CD8-positive, alpha-beta memory T cell (primary cell): ENCODE measurements around the gene TCAP. TPM values are rescaled to one million over a fixed set of nuclear protein-coding genes. Genes with fewer than 3 reads are reported as not detected.

Experiments
- CTCF ChIA-PET: fragments of 350-600 bp; sonication (Branson Sonifier 250); formaldehyde crosslinking; loops from one replicate; lab custom pipeline; 2021; ENCODE audit warnings: antibody characterized with exemption; lab: Charles Lee
- POLR2A ChIA-PET: fragments of 350-600 bp; sonication (Branson Sonifier 250); formaldehyde crosslinking; loops from one replicate; lab custom pipeline; 2021; ENCODE audit warnings: antibody characterized with exemption; lab: Charles Lee
- DNase-seq, 5 donors: peaks; one replicate each; pipeline versions ENCODE4 v3.0.0 to v3.0.0-alpha.2; 2020 to 2022; ENCODE audit warnings: mixed read lengths in 1 of 5
- H3K27ac ChIP-seq: one replicate; pipeline ENCODE4 v1.7.0; 2013; ENCODE audit warnings: low read depth, mild to moderate bottlenecking, low read length, moderate library complexity
- H3K27me3 ChIP-seq: 2 replicates; pipeline ENCODE4 v1.7.0; 2013; ENCODE audit warnings: low read length, mild to moderate bottlenecking; ENCODE audit not compliant: insufficient read depth, poor library complexity, severe bottlenecking
- H3K36me3 ChIP-seq: 2 replicates; pipeline ENCODE4 v1.7.0; 2013; ENCODE audit warnings: mild to moderate bottlenecking, low read length, moderate library complexity; ENCODE audit not compliant: insufficient read depth
- H3K4me1 ChIP-seq: 2 replicates; pipeline ENCODE4 v1.7.0; 2013; ENCODE audit warnings: mild to moderate bottlenecking, low read length, moderate library complexity; ENCODE audit not compliant: insufficient read depth
- H3K4me3 ChIP-seq: 2 replicates; pipeline ENCODE4 v1.7.0; 2013; ENCODE audit warnings: mild to moderate bottlenecking, low read length
- H3K9me3 ChIP-seq: 2 replicates; pipeline ENCODE4 v1.7.0; 2013; ENCODE audit warnings: mild to moderate bottlenecking, low read length
- H3K27ac Mint-ChIP-seq, 8 donors: one replicate each; pipeline ENCODE4 v1.8.0; 2020 to 2021; ENCODE audit warnings: mixed read lengths in 8 of 8, mild to moderate bottlenecking in 6 of 8, inconsistent platforms in 3 of 8, moderate library complexity in 3 of 8
- H3K27me3 Mint-ChIP-seq, 2 donors: one replicate each; pipeline ENCODE4 v1.8.0; 2020 to 2021; ENCODE audit warnings: mixed read lengths in 2 of 2, mild to moderate bottlenecking in 1 of 2, moderate library complexity in 1 of 2
- H3K36me3 Mint-ChIP-seq, 3 donors: one replicate each; pipeline ENCODE4 v1.8.0; 2020 to 2021; ENCODE audit warnings: mixed read lengths in 3 of 3, inconsistent platforms in 1 of 3, mild to moderate bottlenecking in 1 of 3
- H3K4me1 Mint-ChIP-seq, 3 donors: one replicate each; pipeline ENCODE4 v1.8.0; 2020 to 2021; ENCODE audit warnings: mixed read lengths in 3 of 3, inconsistent platforms in 1 of 3, mild to moderate bottlenecking in 1 of 3
- H3K4me3 Mint-ChIP-seq, 7 donors: one replicate each; pipeline ENCODE4 v1.8.0; 2020 to 2021; ENCODE audit warnings: mixed read lengths in 7 of 7, mild to moderate bottlenecking in 6 of 7, moderate library complexity in 4 of 7, inconsistent platforms in 2 of 7
- H3K9me3 Mint-ChIP-seq, 5 donors: one replicate each; pipeline ENCODE4 v1.8.0; 2020 to 2022; ENCODE audit warnings: mixed read lengths in 5 of 5, mild to moderate bottlenecking in 3 of 5, moderate library complexity in 2 of 5, inconsistent platforms in 1 of 5
- polyA plus RNA-seq: library from polyadenylated mRNA; unstranded; fragments of 300-500 nt; fragmentation: Illumina TruSeq; gene quantifications from one replicate; pipeline ENCODE4 v1.2.3, GENCODE V29; 2021
- total RNA-seq, 2 experiments: library from RNA; stranded (reverse); gene quantifications; one replicate each; pipeline ENCODE4 v1.2.3, GENCODE V29; 2021

Gene TCAP
- total and polyA plus RNA-seq, 3 experiments from 2014 or later, result 0.97 to 1.6 TPM; not detected in 1

DNA sequence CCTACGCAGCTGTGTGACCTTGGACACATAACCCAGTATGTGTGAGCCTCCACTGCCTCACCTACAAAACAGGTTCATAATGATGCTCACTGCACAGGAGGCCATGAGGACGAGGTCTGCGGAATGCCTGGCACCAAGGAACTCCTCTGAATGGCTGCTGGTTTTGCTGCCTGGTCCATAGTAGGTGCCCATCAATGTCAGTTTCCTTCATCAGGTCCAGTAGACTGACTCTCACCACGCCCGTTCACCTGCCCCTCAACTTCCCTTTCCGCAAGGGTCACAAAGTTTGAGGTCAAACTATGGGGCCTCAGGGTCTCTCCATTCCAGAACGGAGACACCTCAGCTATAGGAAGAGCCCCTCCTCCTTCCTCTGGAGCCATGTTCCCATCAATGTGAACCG, 11.9 kb downstream of the TCAP start:
- Histone ChIP-seq H3K27me3 (no peaks in the 10 kb centered on the region), H3K4me1 (peaks cover 67% of the 10 kb centered on the region), H3K4me3 (no peak overlapping the region), H3K27ac (peak overlapping the region; percentile 32), H3K36me3 (no peaks in the 10 kb centered on the region), H3K9me3 (no peaks in the 10 kb centered on the region)
- no peak for DNase-seq
- ChIA-PET POLR2A (interaction anchor here (0.5 kb wide), 1 partner anchor 180 kb away, joined by 4 read pairs; no protein-coding TSS in a partner anchor), CTCF (interaction anchor here (1.2 to 3.2 kb wide), 6 partner anchors 8 to 55 kb away, joined by 4 to 21 read pairs (median 8); partner anchors contain the start of genes MIEN1 and PNMT)
- peaks cover 59 to 64% (median 63%) of the 10 kb centered on the region in 3 donors for H3K4me1 Mint-ChIP-seq
- H3K27ac Mint-ChIP-seq, result peak overlapping the region; percentile 70 to 98 (median 87)
- H3K27me3 Mint-ChIP-seq, result no peaks in the 10 kb centered on the region
- H3K36me3 Mint-ChIP-seq, result peaks cover 2 to 7% (median 3%) of the 10 kb centered on the region in 3 donors
- peak overlapping the region in 2 of 7 donors; percentile 65 to 75 for H3K4me3 Mint-ChIP-seq
- no peaks in the 10 kb centered on the region for H3K9me3 Mint-ChIP-seq

DNA sequence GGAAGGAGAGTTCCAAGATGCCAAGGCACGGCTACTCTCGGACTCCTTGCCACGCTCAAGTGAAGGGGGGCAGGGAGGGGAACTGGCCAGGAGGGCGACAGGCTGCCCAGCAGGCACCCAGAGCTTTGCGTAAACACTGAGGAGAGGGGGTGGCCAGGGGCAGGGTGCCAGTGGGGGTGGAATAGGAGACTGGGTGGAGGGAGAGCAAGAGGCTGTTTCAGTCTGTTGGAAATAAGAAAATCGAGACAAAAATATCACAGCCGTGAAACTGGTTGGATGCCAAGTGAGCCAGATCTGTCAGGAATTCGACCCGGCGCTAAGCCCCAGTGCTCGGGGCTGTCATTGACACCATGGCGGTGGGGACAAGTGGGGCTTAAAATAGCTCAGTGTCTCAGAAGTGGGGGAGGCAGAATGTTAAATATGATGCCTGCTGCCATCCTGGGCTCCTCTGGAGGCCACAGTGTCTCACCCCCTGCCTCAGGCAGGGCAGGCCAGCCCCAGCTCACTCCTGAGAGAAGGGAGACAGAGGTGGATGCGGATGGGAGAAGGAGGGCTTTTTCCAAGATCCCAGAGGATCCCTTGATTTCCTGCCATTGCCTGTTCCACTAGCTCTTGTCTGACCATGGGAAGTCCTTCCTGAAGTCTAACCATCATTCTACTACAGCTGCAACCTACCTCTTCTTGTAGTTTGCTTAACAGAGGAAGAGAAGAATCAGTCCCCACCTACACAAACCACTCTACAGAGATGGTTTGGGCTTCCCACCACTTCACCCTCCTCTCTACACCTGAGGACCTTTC, 12.6 kb downstream of the TCAP start:
- Mint-ChIP-seq H3K27ac (peak overlapping the region; percentile 70 to 98 (median 95)), H3K27me3 (no peaks in the 10 kb centered on the region), H3K4me1 (peaks cover 59 to 69% (median 67%) of the 10 kb centered on the region in 3 donors), H3K4me3 (peak overlapping the region in 4 of 7 donors; percentile 8 to 36 (median 30)), H3K36me3 (peaks cover 3 to 12% (median 6%) of the 10 kb centered on the region in 3 donors), H3K9me3 (no peaks in the 10 kb centered on the region)
- DNase-seq, result no peak
- H3K36me3 ChIP-seq, result no peaks in the 10 kb centered on the region
- no peaks in the 10 kb centered on the region for H3K27me3 ChIP-seq
- CTCF ChIA-PET, result interaction anchor here (0.9 to 3.2 kb wide), 6 partner anchors 9 to 77 kb away, joined by 3 to 21 read pairs (median 8); partner anchors contain the start of genes MIEN1 and PNMT
- H3K4me3 ChIP-seq, result no peak overlapping the region
- H3K27ac ChIP-seq, result no peak overlapping the region
- peaks cover 67% of the 10 kb centered on the region for H3K4me1 ChIP-seq
- POLR2A ChIA-PET, result interaction anchor here (0.5 to 0.6 kb wide), 2 partner anchors 44 to 180 kb away, joined by 4 to 9 read pairs; no protein-coding TSS in a partner anchor
- H3K9me3 ChIP-seq, result no peaks in the 10 kb centered on the region

DNA sequence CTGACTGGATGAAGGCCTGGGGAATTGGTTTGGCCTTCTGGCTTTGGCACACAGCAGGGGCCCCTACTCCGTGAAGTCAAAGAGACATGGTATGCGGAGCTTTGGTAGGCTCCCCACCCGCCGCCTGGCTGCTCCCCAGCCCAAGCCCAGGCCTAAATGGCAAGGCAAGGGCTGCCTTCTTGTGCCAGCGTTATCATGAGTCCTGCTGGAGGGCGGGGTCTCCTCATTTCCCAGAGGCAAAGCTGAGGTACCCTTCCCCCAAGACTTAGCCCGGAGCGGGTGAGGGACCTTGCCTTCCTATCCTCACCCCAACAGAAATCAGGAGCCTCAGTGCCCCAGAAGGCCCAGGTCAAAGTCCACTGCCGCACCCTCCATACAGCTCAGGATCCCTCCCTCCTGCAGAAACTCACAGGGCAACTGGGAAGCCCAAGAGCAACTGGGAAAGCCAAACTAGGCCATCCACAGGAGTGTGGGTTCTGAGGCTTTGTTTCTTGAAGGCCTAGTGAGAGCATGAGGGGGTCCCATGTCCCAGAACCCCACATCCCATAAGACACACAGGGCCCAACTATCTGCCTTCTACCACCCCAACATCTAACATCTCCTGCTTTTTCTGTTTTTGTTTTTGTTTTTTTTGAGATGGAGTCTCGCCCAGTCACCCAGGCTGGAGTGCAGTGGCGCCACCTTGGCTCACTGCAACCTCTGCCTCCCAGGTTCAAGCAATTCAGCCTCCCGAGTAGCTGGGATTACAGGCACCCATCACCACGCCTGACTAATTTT, 13.4 kb downstream of the TCAP start:
- H3K27me3 ChIP-seq, result no peaks in the 10 kb centered on the region
- POLR2A ChIA-PET, result interaction anchor here (0.6 kb wide), 1 partner anchor 43 kb away, joined by 9 read pairs; no protein-coding TSS in a partner anchor
- Mint-ChIP-seq H3K4me1 (peaks cover 63 to 74% (median 67%) of the 10 kb centered on the region in 3 donors), H3K36me3 (peaks cover 10 to 18% (median 12%) of the 10 kb centered on the region in 3 donors), H3K27me3 (no peaks in the 10 kb centered on the region), H3K9me3 (no peaks in the 10 kb centered on the region), H3K4me3 (peak overlapping the region in 4 of 7 donors; percentile 47 to 79 (median 62)), H3K27ac (peak overlapping the region; percentile 92 to 98 (median 96))
- peaks cover 2% of the 10 kb centered on the region for H3K36me3 ChIP-seq
- DNase-seq, result no peak
- H3K27ac ChIP-seq, result no peak overlapping the region
- H3K4me1 ChIP-seq, result peaks cover 67% of the 10 kb centered on the region
- no peaks in the 10 kb centered on the region for H3K9me3 ChIP-seq
- CTCF ChIA-PET, result interaction anchor here (0.9 to 3.2 kb wide), 8 partner anchors 9 to 76 kb away, joined by 3 to 21 read pairs (median 6); partner anchors contain the start of genes PGAP3 and PNMT
- no peak overlapping the region for H3K4me3 ChIP-seq

DNA sequence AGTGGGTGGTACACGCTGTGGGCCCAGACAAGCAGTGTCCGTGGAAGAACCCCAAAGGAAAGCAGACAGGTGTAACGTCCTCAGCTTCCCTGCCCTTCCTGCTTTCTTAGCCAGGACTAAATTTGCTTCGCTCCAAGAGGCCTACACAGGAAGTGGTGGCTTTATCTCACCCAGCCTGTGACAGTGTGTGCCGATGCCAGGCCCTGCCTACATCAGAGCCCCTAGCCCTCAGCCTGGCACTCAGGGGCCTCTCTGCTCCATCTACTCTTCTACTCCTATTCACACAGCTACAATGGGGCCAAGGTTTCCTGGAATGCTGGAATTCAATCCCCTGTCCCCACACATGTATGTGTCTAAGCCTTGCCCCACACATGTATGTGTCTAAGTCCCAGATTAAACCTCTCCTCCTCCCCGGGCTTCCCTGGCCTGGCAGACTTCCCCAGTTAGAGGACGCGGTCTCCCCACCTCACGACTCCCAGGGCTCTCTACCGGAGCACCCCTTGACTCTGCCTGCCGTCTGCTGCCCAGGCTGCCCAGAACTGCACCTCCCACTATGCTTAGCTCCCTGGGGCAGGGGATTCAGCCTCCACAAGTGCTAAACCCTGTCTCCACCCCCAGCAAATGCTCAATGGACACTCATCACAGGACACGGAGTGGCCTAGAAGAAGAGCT, 14.5 kb downstream of the TCAP start:
- no peaks in the 10 kb centered on the region for H3K27me3 Mint-ChIP-seq
- peaks cover 10 to 27% (median 12%) of the 10 kb centered on the region in 3 donors for H3K36me3 Mint-ChIP-seq
- Histone ChIP-seq H3K4me3 (peak overlapping the region; percentile 24), H3K9me3 (no peaks in the 10 kb centered on the region), H3K36me3 (peaks cover 4% of the 10 kb centered on the region), H3K27ac (peak overlapping the region; percentile 41), H3K27me3 (no peaks in the 10 kb centered on the region), H3K4me1 (peaks cover 67% of the 10 kb centered on the region)
- H3K9me3 Mint-ChIP-seq, result no peaks in the 10 kb centered on the region
- peak overlapping the region; percentile 92 to 98 (median 96) for H3K27ac Mint-ChIP-seq
- H3K4me1 Mint-ChIP-seq, result peaks cover 63 to 74% (median 67%) of the 10 kb centered on the region in 3 donors
- peak overlapping the region; percentile 18 to 79 (median 62) for H3K4me3 Mint-ChIP-seq
- POLR2A ChIA-PET, result interaction anchor here (0.5 kb wide), 1 partner anchor 12 kb away, joined by 3 read pairs; no protein-coding TSS in a partner anchor
- CTCF ChIA-PET, result interaction anchor here (1.2 to 3.2 kb wide), 7 partner anchors 8 to 58 kb away, joined by 4 to 21 read pairs (median 6); partner anchors contain the start of genes PGAP3 and PNMT
- peak; percentile 15 to 66 (median 53) for DNase-seq

DNA sequence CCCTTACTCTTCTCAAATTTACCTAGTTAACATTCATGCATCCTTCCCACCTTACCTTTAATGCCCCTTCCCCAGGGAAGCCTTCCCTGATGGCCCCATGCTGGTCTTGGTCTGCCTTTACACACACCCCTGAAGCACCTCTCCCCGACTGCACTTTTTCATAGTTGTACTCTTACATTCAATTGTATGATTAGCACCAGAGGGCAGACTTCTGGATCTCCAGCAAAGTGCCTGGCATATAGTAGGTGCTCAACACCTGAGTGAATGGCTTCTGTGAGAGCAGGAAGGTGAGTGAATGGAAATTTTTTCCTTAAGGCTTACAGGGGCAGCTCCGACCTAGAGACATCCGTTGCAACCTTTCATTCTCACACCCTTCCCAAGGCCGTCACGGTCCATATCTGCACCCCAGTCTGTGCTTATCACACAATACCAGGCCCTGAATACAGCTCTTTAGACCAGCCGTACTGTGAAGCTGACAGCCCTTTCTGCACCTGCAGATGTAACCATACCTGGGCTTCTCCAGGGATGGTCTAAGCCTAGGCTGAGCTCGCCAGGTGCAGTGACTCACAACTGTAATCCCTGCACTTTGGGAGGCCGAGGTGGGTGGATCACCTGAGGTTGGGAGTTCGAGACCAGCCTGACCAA, 18.3 kb downstream of the TCAP start:
- H3K27me3 ChIP-seq, result no peaks in the 10 kb centered on the region
- Mint-ChIP-seq H3K4me3 (peak overlapping the region in 1 of 7 donors; percentile 4), H3K27me3 (no peaks in the 10 kb centered on the region), H3K4me1 (peaks cover 51 to 64% (median 57%) of the 10 kb centered on the region in 3 donors), H3K9me3 (no peaks in the 10 kb centered on the region), H3K36me3 (peaks cover 13 to 44% (median 17%) of the 10 kb centered on the region in 3 donors), H3K27ac (peak overlapping the region in 5 of 8 donors; percentile 38 to 87 (median 70))
- CTCF ChIA-PET, result interaction anchor here (1.9 kb wide), 1 partner anchor 15 kb away, joined by 7 read pairs; the partner anchor contains the start of gene PNMT
- no peak overlapping the region for H3K27ac ChIP-seq
- H3K9me3 ChIP-seq, result no peaks in the 10 kb centered on the region
- H3K36me3 ChIP-seq, result peaks cover 4% of the 10 kb centered on the region
- H3K4me1 ChIP-seq, result peaks cover 38% of the 10 kb centered on the region
- POLR2A ChIA-PET, result interaction anchor here (1.3 kb wide), 1 partner anchor 25 kb away, joined by 3 read pairs; no protein-coding TSS in a partner anchor
- no peak for DNase-seq
- no peak overlapping the region for H3K4me3 ChIP-seq

DNA sequence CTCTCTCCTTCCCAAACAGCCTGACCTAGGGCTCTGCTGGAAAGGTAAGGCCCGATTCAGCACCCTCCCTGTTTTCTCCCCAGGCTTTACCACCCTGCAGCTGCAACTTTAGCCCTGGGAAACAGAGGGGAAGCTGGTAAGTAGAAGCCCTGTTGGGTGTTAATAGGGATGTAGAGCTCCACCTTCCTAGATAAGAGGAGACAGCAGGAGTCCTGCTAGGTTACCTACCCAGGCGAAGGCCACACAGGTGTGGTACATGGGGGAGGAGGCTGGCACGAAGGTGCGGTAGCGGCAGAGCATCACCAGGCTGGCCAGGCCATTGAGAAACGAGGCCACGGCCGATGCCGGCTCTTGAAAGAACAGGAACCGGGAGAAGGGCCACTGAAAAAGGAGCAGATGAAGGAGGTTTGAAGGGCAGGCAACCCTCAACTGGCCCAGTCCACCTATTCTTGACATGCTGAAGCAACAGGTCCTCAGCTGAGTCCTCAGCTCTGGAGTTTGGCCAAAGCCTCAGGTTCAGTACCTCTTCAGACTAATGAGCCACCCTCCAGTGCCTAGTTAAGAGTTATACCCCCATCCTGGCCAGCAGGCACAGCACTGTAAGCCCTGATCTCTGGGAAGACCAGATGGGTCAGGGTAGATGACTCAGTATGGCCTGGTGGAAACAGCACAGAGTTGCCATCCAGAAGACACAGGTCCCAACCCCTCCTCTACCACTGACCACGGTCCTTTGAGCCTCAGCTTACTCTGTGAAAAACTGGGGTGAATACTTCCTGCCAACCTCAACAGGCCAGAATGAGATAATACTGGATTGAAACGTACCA, 19.4 kb downstream of the TCAP start:
- Histone ChIP-seq H3K4me3 (no peak overlapping the region), H3K4me1 (peaks cover 35% of the 10 kb centered on the region), H3K27ac (no peak overlapping the region), H3K36me3 (peaks cover 4% of the 10 kb centered on the region), H3K27me3 (no peaks in the 10 kb centered on the region), H3K9me3 (no peaks in the 10 kb centered on the region)
- Mint-ChIP-seq H3K27me3 (no peaks in the 10 kb centered on the region), H3K4me1 (peaks cover 46 to 61% (median 53%) of the 10 kb centered on the region in 3 donors), H3K9me3 (no peaks in the 10 kb centered on the region), H3K36me3 (peaks cover 12 to 44% (median 17%) of the 10 kb centered on the region in 3 donors), H3K4me3 (peak overlapping the region in 1 of 7 donors; percentile 67), H3K27ac (no peak overlapping the region)
- ChIA-PET POLR2A (interaction anchor here (1.3 kb wide), 1 partner anchor 26 kb away, joined by 3 read pairs; no protein-coding TSS in a partner anchor), CTCF (interaction anchor here (1.0 to 1.5 kb wide), 2 partner anchors 17 to 63 kb away, joined by 4 read pairs; partner anchors contain the start of gene PNMT)
- DNase-seq, result no peak
